NOMO-1 (cell line): ENCODE results near the gene HPCAL1.
"Not testable (repeated sequence)": the region's sequence is repeated elsewhere in the genome, so short reads cannot be mapped to it uniquely, and the experiment has no call there.

Source experiments
- DNase-seq, 2 experiments: peaks; one replicate each; lab custom pipeline; 2025; ENCODE audit not compliant: unreplicated experiment in 2 of 2; lab: John Stamatoyannopoulos, UW

Gene HPCAL1

DNA sequence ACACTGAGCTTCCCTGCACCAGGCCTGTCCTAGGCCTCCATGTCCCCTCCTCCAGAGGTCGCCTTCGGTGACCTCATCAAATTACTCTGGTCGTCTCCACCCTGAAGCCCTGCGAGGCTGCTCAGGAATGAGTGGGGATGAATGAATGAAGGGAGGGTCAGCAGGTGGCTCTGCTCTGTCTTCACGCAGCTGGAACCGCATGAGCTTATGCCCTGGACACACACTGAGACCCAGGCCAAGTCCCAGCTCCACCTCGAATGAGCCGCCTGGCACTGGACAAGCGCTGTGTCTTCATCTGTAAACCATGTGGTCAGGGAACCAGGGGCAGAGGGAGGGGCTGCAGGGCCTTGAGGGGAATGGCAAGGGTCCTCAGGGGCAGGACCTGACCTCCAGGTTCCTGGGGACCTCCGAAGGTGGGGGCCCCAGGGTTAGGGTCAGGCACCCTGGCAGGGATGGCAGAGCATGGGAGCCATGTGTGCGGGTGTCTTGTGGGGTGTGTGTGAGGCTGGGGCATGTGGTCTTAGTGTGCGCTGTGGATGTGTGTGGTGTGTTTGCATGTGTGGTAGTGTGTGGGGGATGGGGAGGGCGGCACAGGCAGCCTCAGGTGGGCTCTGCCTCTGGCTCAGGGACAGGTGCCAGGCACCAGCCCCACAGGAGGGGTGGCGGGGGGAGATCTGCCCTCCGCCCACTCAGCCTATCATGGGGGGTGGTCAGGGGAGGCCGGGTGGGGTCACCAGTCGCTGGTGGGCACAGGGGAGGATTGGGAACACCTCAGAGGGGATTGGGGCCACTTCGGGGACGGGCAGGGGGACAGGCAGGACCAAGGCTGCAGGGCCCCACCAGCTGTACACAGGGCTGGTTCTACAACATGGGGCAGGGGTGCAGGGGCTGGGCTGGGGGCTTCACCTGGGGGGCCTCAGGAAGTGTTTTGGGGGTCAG, 131.5 kb downstream of the HPCAL1 start:
- DNase-seq: no peak

DNA sequence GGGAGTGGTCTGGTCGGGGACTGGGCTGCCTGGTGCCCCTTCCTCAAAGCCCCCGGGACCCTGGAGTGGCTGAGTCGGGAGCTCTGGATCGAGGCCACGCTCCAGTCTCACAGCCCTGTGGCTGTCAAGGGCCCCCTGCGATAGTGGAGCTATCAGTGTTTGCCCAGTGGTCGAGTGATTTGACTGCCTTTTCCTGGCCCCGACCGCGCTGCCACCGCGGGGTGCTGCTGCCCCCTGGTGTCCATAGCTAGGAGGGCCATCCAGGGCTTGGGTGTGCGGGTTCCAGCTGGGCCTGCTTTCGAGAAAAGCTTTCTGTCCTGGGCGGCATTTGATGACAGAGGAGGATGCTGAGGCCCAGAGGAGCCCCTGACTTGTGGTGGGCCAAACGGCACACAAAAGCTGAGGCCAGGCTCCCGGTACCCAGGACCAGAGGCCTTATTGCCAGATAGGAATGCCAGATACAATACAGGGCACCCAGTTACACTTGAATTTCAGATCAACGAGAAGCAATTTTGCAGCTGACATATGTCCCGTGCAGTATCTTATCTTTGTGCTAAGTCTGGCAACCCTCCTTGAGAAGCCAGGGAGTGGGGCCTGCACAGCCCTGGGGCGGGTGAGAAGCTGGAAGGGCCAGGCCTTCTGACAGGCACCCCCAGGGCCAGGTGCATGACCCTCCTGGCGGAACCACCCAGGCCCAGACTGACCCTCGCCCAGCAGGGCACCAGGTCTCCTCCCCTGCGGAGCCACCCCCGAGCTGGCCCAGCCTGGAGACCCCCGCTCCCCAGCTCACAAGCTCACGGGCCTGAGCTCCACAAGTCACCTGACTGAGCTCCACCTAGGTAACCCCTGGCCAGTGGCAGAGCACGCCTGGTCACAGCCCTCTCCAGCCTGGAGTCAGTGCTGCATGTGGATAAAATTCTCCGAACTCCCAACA, 132.4 kb downstream of the HPCAL1 start:
- DNase-seq: peak; percentile 78 to 86

DNA sequence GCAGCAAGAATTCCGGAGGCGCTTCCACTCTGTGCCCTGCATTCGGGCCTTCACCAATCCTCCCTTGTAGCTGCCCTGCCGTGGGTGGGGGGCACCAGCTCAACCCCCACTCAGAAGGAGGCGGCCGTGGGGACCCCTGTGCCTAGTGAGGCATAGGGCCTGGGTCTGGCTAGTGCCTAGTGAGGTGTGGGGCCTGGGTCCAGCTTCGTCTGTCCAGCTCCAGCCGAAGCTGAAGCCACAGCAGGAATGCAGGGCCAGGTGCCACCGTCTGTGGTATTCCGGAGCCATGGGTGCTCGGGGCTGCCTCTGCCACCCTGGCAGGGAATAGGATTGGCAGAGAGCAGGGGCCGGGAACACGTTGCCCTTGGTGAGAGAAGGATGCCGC, 133.1 kb downstream of the HPCAL1 start:
- no peak for DNase-seq

DNA sequence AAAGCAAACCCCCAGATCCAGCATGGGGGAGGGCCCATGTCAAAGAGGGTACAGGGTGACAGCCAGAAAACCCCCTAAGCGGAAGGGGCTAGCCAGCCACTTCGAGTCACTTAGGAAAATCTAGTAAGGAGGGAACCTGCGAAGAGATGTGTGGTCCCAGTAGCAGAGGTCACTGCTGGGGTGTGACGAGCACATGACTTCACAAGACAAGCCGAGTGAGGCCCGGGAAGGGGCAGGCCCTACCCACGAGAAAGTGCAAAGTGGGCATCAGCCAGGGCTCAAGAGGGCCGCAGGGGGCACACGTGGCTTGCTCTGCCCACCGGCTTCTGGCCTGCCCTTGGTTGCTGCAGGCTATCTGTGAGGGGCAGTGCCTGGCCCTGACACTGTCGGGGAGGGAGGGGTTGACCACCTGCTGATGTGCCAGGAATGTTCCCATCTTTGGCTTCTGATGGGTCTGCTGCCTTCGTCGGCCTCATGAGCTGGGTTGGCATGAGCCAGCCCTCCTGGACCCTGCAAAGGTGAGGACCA, 133.9 kb downstream of the HPCAL1 start:
- no peak for DNase-seq

DNA sequence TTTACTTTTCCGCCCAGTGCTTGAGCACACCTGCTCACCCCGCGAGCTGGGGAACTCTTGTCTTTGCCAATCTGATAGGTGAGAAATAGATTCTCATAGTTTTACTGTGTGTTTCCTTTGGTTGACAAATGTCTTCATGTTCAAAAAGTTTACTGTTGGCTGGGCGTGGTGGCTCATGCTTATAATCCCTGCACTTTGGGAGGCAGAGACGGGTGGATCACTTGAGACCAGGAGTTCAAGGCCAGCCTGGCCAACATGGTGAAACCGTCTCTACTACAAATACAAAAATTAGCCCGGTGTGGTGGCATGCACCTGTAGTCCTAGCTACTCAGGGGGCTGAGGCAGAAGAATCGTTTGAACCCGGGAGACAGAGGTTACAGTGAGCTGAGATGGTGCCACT, 135.1 kb downstream of the HPCAL1 start:
- no peak for DNase-seq

DNA sequence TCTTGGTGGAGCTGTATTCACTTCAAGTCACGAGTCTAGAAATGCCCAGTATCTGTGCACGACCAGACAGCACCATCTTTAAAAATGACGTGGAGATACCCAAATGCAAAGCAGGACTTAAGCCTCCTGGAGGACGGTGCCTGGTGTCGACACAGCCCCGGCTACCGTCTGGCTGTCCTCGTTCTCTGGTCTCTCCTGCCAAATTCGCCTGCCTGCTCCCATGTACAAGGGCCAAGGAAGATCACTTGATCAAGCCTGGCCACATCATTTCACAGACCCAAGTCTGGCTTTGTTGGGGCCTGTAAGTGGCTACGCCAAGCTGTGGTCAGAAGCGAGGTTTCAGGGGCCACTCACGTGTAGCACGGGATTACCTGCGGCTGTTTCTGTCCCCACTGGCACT, 136.0 kb downstream of the HPCAL1 start:
- DNase-seq: no peak

DNA sequence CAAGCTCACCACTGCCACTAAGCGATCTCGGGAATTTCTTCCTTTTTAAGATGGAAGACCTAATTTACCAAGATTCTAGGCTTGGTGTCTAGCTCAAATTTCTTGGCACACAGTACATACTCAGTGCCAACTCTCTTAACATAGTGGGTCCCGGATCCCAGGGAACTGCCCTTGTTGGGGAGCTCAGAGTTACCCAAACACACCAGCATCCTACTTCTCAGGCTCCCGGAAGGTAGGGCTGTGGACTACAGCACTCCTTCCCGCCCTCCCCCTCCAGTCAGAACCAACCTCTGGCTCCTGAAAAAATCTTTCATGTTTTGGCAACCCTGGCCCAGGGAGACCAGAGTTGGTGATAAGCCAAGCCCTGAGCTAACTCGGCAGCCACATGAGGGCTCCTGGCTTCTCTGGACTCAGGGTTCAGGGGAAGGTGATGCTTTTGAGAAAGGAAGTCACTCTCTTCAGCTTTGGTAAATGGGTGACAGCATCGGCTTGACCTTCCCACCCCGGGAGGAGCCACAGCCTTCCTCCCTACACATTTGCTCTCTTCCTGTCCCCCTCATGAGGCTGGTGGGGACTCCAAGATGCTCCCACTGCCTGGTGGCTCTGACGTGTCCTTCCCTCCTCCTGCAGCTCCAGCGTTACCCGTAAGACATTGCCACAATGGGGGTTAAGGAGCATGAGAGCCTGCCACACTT, 136.6 kb downstream of the HPCAL1 start:
- no peak for DNase-seq

DNA sequence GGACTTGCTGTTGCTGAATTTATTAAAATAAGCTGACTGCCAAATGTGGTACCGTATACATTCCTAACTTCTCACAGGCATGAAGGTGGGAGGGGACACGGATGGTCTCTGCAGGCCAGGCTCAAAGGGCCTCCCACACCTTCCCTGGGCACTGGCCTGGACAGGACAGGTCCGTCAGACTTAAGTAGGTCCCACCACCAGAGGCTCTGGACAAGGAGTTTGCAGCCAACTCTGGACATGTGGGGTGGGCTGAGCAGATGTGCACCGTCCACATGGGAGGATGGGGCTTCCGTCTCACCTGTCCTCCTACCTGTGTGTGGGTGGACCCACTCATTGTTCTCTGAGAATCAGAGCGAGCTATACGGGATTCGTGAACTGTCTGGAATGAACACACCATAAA, 137.3 kb downstream of the HPCAL1 start:
- no peak for DNase-seq

DNA sequence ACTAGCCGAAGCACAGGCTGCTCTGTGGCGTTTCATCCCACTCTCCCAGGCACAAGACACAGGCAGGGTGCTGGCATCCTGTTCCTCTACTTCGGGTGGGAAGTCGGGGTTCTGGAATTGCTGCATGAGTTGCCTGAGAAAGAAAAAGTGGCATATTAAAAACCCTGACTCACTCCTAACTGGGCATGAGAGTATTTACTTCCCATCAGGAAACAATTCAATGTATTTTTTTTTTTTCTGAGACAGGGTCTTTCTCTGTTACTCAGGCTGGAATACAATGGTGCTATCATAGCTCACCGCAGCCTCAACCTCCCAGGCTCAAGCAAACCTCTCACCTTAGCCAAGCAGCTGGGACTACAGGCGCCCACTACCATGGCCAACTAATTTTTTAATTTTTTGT, 138.0 kb downstream of the HPCAL1 start:
- no peak for DNase-seq

DNA sequence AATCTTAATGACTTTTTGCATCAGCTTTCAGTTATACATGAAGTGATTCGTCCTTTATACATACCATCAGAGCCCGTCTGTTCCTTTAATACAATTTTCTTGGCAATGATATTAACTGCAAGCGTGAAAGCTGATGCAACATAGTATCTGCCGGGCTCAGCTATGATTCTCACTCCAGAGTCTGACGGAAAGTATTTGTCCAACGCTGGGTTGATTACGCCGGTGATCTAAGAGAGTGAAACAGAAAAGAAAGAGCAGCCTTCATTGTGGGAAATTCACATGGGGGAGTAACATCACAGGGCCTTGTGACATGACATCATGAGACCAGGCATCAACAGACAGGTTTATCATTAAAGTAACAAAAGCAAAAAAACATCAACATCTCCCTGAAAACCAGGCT, 139.2 kb downstream of the HPCAL1 start:
- no peak for DNase-seq

DNA sequence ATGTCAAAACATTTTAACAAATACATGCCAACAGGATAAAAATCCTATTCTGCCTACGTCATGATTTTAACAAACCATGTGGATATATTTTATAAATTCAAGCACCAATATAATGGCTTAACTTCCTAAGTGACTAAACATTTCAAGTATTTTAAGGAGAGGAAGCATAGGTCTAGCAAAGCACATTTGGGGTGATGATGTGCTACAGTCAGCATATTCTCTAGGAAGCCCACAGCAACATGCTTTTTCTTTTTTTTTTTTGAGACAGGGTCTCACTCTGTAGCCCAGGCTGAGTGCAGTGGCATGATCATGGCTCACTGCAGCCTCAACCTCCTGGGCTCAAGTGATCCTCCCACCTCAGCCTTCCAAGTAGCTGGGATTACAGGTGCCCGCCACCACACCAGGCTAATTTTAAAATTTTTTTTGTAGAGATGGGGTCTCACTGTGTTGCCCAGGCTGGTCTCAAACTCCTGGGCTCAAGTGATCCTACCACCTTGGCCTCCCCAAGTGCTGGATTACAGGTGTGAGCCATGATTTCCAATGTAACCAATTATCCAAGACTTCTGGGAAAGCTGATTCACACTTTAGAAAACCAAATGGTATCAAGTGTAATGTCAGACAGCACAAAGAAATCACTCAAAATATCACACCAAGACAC, 139.9 kb downstream of the HPCAL1 start:
- not testable (repeated sequence) for DNase-seq

DNA sequence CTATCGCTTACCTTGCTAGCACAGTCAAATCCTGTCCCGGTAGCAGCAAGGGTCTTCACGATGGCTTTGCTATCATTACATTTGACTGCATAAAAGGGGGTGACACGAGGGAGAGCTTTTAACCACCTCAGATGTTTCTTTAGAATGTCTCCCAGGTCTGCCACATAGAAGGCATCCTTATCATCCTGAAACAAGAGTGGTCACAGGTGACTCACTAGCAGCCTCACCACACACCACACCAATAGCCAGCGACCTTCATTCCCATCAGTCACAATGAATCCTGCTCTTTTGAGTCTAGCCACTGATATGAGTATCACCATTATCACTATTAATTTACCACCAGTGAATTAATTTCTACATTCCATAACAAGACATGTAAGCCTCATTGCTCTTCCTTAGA, 141.8 kb downstream of the HPCAL1 start:
- DNase-seq: no peak

DNA sequence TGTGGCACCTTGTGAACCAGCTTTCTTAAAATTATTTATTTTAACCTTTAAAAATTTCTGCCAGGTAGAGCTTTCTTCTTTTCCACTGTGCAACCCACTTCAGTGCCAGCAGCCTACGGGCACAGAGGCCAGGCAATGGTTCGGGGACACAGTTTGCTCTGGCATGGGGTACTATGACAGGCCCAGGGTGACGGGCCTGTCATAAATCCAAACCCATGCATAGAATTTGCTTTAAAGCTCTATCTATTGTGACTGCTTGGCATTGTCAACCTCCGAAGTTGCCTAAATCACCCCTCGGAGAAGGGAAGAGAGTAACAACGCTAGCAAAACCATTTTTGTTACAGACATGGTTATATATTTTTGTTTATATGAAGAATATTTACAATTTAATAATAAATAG, 143.9 kb downstream of the HPCAL1 start:
- no peak for DNase-seq

DNA sequence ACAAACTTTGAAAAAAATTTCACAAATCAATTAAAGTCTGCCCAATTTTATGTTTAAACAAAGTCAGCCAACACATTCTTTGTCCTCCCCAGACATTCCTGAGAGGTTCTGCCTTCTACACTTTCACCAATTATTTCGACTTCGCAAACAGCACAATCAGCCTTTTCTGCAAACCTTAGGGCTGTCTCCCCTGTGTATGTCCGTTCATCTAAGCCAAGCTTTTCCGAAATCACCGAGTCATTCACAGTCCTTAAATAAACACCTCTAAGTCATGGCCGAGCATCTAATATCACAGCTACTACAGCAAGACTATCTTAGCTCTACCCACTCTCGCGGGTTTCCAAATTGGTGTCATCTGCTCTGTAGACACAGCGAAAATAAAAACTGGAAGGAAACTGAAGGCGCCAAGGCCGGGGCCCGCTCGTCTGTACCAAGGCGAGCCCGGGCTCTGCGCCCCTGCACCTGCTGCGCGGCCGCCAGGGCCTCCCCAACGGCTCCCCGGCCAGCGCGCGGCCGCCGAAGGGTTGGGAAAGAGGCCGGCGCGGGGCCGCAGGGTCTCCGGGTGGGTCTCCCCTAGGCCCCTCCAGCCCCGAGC, 144.7 kb downstream of the HPCAL1 start:
- peak; percentile 67 to 72 for DNase-seq

DNA sequence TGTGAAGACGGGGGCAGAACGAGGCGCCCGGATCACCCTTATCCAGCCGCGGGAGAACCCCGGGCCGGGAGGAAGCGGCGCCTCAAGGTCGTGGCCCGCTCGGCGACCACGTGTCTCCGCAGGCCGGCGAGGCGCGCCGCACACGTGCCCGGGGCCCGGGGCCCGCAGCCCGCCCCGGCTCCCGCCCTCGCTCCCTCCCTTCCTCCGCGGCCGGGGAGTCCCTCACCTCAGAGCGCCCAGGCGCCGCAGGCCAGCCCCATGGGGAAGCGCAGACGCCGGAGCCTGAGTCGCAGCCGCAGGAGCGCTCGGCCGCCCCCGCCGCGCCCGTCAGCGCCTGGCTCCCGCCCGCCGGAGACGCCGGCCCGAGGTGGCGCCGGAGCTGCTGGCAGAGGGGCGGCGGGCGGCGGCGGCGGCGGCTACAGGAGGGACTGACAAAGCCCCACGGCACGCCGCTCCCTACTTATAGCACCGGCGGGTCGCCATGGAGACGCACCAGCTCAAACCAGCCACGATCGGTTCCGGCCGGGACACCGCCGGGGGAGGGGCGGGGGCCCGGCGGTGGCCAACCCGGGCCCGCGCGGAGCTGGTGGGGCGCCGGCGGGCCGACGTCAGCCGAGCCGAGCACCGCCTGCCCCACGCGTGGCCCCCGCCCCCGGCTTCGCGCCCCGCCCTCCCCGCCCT, 145.3 kb downstream of the HPCAL1 start, which contains the start of gene ODC1:
TSS of gene ODC1 (minus strand) at position 433 of the 681 bp plus-strand sequence. CDS start 3,295 bp downstream, outside the sequence.
- DNase-seq: peak; percentile 95 to 100

DNA sequence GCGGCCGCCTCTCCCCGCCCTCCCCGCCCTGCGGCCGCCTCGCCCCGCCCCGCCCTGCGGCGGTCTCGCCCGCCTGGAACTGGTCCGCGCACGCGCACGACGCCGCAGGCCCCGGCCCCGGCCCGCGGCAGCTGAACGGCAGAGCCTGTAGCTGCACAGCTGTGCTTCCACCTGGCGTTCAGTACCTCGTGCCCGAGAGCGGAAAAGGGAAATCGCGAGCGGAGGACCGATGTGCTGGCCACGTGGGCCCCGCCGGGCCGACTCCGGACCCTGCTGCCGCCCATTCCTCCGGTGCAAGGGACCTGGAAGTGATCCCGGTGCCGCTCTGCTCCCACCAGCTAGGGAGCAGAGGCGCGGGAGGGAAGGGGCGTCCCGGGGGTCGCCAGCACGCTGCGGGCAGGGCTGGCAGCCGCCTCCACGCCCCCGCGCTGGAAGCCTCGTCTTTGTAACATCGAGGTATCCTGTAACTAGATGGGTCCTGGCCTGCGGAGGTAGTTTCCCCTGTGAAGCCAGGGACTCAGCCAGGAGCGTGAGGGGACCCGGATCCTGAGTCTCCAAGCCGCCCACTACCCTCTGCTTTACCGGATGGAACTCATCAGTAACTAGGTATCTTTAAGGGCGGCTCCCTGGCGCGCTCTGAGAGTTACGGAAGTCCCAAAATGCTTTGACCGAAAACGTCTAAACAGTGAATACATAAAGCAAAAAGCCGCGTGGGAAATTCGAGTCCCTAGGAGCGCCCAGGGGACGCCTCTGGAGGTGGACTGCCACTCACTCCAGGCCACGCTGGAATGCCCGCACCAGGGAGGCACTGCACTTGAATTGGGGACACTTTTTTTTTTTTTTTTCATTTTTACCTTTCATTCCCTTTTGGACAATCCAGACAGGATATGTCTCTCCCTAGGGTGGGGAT, 146.1 kb downstream of the HPCAL1 start:
- peak; percentile 95 to 100 for DNase-seq

DNA sequence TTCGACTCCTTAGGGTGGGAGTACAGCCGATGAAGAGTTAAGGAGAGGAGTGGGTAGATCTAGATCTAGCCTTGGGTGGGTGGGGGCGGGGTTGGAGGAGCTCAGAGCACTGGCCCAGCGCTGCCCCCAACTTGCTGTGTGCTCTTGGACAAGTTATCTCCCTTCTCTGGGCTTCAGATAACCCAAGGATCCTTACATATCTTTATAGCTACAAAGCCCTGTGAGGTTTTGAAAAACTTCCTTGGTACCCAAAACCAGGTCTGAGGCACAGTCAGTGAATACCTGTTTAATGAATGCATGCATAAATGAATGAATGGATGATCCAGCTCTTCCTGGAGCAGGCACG, 146.8 kb downstream of the HPCAL1 start:
- DNase-seq: no peak
